GM12878 (cell line): ENCODE measurements around the gene LDLRAD4. TPM values are rescaled to one million over a fixed set of nuclear protein-coding genes. Genes with fewer than 3 reads are reported as not detected.
A peak's percentile ranks its signal among the peaks of the same experiment; 100 is the strongest.

Source experiments
- BHLHE40 ChIP-seq, 2 experiments: fragments of 450-650 bp in 1 of 2; IDR thresholded peaks; 2 replicates each; pipeline ENCODE4 v1.6.1; 2011 to 2017; ENCODE audit warnings: low read depth in 2 of 2, borderline replicate concordance in 1 of 2, improper control_type of control experiment in 1 of 2, low read length in 1 of 2, mild to moderate bottlenecking in 1 of 2
- CBX5 ChIP-seq: sonication (generic); IDR thresholded peaks from 2 replicates; pipeline ENCODE4 v1.6.1; 2016; ENCODE audit warnings: low read depth, moderate library complexity, mild to moderate bottlenecking, inconsistent platforms
- CREB1 ChIP-seq: IDR thresholded peaks from 2 replicates; pipeline ENCODE4 v1.6.1; 2012; ENCODE audit warnings: low read depth, mild to moderate bottlenecking, inconsistent platforms
- DPF2 ChIP-seq: fragments of 450-650 bp; IDR thresholded peaks from 2 replicates; pipeline ENCODE4 v1.6.1; 2017; ENCODE audit warnings: mild to moderate bottlenecking
- E4F1 ChIP-seq: fragments of 450-650 bp; IDR thresholded peaks from 2 replicates; pipeline ENCODE4 v1.6.1; 2018; ENCODE audit warnings: borderline replicate concordance, mild to moderate bottlenecking; ENCODE audit not compliant: partially characterized antibody
- EP300 ChIP-seq, 2 experiments: fragments of 150-350 bp in 1 of 2; IDR thresholded peaks; 2 replicates each; pipeline ENCODE4 v1.6.1; 2011 to 2012; ENCODE audit warnings: low read depth in 2 of 2, low read length in 2 of 2, borderline replicate concordance in 1 of 2, improper control_type of control experiment in 1 of 2, inconsistent platforms in 1 of 2; ENCODE audit not compliant: control insufficient read depth in 1 of 2
- HCFC1 ChIP-seq: fragments of 150-350 bp; IDR thresholded peaks from 2 replicates; pipeline ENCODE4 v1.6.1; 2014; ENCODE audit warnings: low read length
- HDAC2 ChIP-seq: fragments of 200-600 bp; sonication (generic); IDR thresholded peaks from 2 replicates; pipeline ENCODE4 v1.6.1; 2017
- HDGF ChIP-seq: fragments of 450-650 bp; IDR thresholded peaks from 2 replicates; pipeline ENCODE4 v1.6.1; 2016; ENCODE audit warnings: antibody characterized with exemption
- IRF4 ChIP-seq: IDR thresholded peaks from 2 replicates; pipeline ENCODE4 v1.6.1; 2011; ENCODE audit warnings: low read depth, low read length
- JUNB ChIP-seq: IDR thresholded peaks from 2 replicates; pipeline ENCODE4 v1.6.1; 2016; ENCODE audit warnings: antibody characterized with exemption, mild to moderate bottlenecking
- KAT2A ChIP-seq: conservative IDR thresholded peaks from 2 replicates; pipeline ENCODE4 v1.6.1; 2011; ENCODE audit warnings: low read depth, low read length; ENCODE audit not compliant: control insufficient read depth
- LARP7 ChIP-seq: fragments of 450-650 bp; IDR thresholded peaks from 2 replicates; pipeline ENCODE4 v1.6.1; 2017; ENCODE audit warnings: mild to moderate bottlenecking
- NFIC ChIP-seq: IDR thresholded peaks from 2 replicates; pipeline ENCODE4 v1.6.1; 2012; ENCODE audit warnings: low read depth, mild to moderate bottlenecking, inconsistent platforms, low read length, moderate library complexity
- NR2C1 ChIP-seq: fragments of 450-650 bp; IDR thresholded peaks from 2 replicates; pipeline ENCODE4 v1.6.1; 2017; ENCODE audit warnings: antibody characterized with exemption, mild to moderate bottlenecking, moderate library complexity
- NRF1 ChIP-seq: conservative IDR thresholded peaks from 2 replicates; pipeline ENCODE4 v1.6.1; 2011; ENCODE audit warnings: mild to moderate bottlenecking, low read depth, low read length, improper control_type of control experiment
- POLR2AphosphoS5 ChIP-seq: IDR thresholded peaks from 2 replicates; pipeline ENCODE4 v1.6.1; 2011; ENCODE audit warnings: mild to moderate bottlenecking, low read length, inconsistent platforms
- RCOR1 ChIP-seq: conservative IDR thresholded peaks from 2 replicates; pipeline ENCODE4 v1.6.1; 2012; ENCODE audit warnings: low read depth, low read length, improper control_type of control experiment
- SIX5 ChIP-seq: IDR thresholded peaks from 2 replicates; pipeline ENCODE4 v1.6.1; 2011; ENCODE audit warnings: mild to moderate bottlenecking, low read depth, low read length, moderate library complexity; ENCODE audit not compliant: severe bottlenecking
- SMAD1 ChIP-seq: fragments of 450-650 bp; IDR thresholded peaks from 2 replicates; pipeline ENCODE4 v1.6.1; 2018; ENCODE audit warnings: mild to moderate bottlenecking, low read depth; ENCODE audit not compliant: partially characterized antibody
- SP1 ChIP-seq: IDR thresholded peaks from one replicate; pipeline ENCODE4 v1.6.1; 2011; ENCODE audit warnings: low read depth, low read length
- SREBF1 ChIP-seq: IDR thresholded peaks from 2 replicates; pipeline ENCODE4 v1.6.1; 2012; ENCODE audit warnings: mild to moderate bottlenecking, low read length
- SREBF2 ChIP-seq: IDR thresholded peaks from 2 replicates; pipeline ENCODE4 v1.6.1; 2012; ENCODE audit warnings: mild to moderate bottlenecking, low read length
- STAT3 ChIP-seq: IDR thresholded peaks from 2 replicates; pipeline ENCODE4 v1.6.1; 2011; ENCODE audit warnings: low read depth, low read length, improper control_type of control experiment
- TCF7 ChIP-seq: IDR thresholded peaks from 2 replicates; pipeline ENCODE4 v1.6.1; 2014; ENCODE audit warnings: antibody characterized with exemption, borderline replicate concordance
- ZBED1 ChIP-seq: IDR thresholded peaks from 2 replicates; pipeline ENCODE4 v1.6.1; 2016; ENCODE audit warnings: borderline replicate concordance
- ZNF384 ChIP-seq: IDR thresholded peaks from 2 replicates; pipeline ENCODE4 v1.6.1; 2012; ENCODE audit warnings: low read depth, mild to moderate bottlenecking, low read length, improper control_type of control experiment, borderline replicate concordance
- ZNF622 ChIP-seq: fragments of 450-650 bp; IDR thresholded peaks from 2 replicates; pipeline ENCODE4 v1.6.1; 2017; ENCODE audit warnings: mild to moderate bottlenecking, inconsistent platforms
- polyA plus RNA-seq, 11 experiments: library from polyadenylated mRNA; depleted of rRNA in 4 of 11; unstranded in 6 of 11; stranded (reverse) in 5 of 11; fragments of >200 nt; fragmentation: Nextera tagmentation in 4 of 11; fragmentation: Illumina TruSeq in 1 of 11; extraction: Ambion mirVana in 4 of 11; extraction: Trizol in 1 of 11; gene quantifications; 1 replicate in 1 of 11; 2 replicates in 10 of 11; pipeline versions ENCODE4 v1.2.1 to v1.2.3, GENCODE V29; 2011 to 2016; ENCODE audit warnings: inconsistent platforms in 2 of 11, missing spikeins in 2 of 11, low read depth in 1 of 11
- total RNA-seq, 4 experiments: library from RNA; depleted of rRNA in 3 of 4; stranded (reverse); fragments of >200 nt in 3 of 4; fragmentation: Illumina TruSeq in 1 of 4; extraction: Trizol in 1 of 4; gene quantifications; 2 replicates each; pipeline versions ENCODE4 v1.2.1 to v1.2.3, GENCODE V29; 2013 to 2021
- TF ChIP-seq, protein P1 (sequence below): fragments of 450-650 bp; IDR thresholded peaks from 2 replicates; pipeline ENCODE4 v1.6.1; 2016; ENCODE audit warnings: mild to moderate bottlenecking, moderate library complexity, borderline replicate concordance

The LDLRAD4 gene
- total and polyA plus RNA-seq, 10 of the 15 experiments (the other 5 are each of a cell fraction or from before 2014, with no cell fraction given), result 2.7 to 16.8 (median 11.2) TPM

GRCh38 chr18:13562494-13563029 lies 344.0 kb downstream of the LDLRAD4 start (continued):
- TF ChIP-seq E4F1, result no peak
- TF ChIP-seq SREBF2, result no peak
- peak; percentile 82 to 83 for TF ChIP-seq BHLHE40 (IDR thresholded peaks at IDR 0.05; ENCODE audit: borderline replicate concordance in 1 of 2, low read depth in 2 of 2, low read length in 1 of 2)
- TF ChIP-seq SMAD1, result peak; percentile 10
- peak; percentile 94 for TF ChIP-seq IRF4
- TF ChIP-seq STAT3, result no peak
- TF ChIP-seq HDAC2, result no peak
- peak; percentile 90 for TF ChIP-seq JUNB
- TF ChIP-seq CBX5, result no peak
- TF ChIP-seq SIX5, result no peak
- TF ChIP-seq RCOR1, result 0 out of 2 replicates have a peak, but pooled peaks have one; percentile 81
- TF ChIP-seq POLR2AphosphoS5, result no peak; the same call in none of the 2 replicates
- TF ChIP-seq, protein P1, sequence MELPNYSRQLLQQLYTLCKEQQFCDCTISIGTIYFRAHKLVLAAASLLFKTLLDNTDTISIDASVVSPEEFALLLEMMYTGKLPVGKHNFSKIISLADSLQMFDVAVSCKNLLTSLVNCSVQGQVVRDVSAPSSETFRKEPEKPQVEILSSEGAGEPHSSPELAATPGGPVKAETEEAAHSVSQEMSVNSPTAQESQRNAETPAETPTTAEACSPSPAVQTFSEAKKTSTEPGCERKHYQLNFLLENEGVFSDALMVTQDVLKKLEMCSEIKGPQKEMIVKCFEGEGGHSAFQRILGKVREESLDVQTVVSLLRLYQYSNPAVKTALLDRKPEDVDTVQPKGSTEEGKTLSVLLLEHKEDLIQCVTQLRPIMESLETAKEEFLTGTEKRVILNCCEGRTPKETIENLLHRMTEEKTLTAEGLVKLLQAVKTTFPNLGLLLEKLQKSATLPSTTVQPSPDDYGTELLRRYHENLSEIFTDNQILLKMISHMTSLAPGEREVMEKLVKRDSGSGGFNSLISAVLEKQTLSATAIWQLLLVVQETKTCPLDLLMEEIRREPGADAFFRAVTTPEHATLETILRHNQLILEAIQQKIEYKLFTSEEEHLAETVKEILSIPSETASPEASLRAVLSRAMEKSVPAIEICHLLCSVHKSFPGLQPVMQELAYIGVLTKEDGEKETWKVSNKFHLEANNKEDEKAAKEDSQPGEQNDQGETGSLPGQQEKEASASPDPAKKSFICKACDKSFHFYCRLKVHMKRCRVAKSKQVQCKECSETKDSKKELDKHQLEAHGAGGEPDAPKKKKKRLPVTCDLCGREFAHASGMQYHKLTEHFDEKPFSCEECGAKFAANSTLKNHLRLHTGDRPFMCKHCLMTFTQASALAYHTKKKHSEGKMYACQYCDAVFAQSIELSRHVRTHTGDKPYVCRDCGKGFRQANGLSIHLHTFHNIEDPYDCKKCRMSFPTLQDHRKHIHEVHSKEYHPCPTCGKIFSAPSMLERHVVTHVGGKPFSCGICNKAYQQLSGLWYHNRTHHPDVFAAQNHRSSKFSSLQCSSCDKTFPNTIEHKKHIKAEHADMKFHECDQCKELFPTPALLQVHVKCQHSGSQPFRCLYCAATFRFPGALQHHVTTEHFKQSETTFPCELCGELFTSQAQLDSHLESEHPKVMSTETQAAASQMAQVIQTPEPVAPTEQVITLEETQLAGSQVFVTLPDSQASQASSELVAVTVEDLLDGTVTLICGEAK, result no peak
- TF ChIP-seq LARP7, result no peak
- TF ChIP-seq CREB1, result peak; percentile 63; the same call in 1 of the 2 replicates
- TF ChIP-seq HDGF, result no peak
- TF ChIP-seq HCFC1, result no peak
- peak; percentile 68; the same call in 1 of the 2 replicates for TF ChIP-seq ZBED1
- TF ChIP-seq SP1, result peak; percentile 78
- peak; percentile 88 for TF ChIP-seq ZNF384
- no peak for TF ChIP-seq KAT2A
- TF ChIP-seq NFIC, result peak; percentile 87
- no peak for TF ChIP-seq ZNF622
- TF ChIP-seq SREBF1, result peak; percentile 27; the same call in 1 of the 2 replicates
- no peak for TF ChIP-seq NR2C1
- TF ChIP-seq EP300 (IDR thresholded peaks at IDR 0.05; ENCODE audit: borderline replicate concordance in 1 of 2, control insufficient read depth in 1 of 2, low read depth in 2 of 2, low read length in 2 of 2), result peak; percentile 95 to 97
- TF ChIP-seq TCF7, result no peak
- TF ChIP-seq DPF2, result peak; percentile 89
- no peak for TF ChIP-seq NRF1
